Measurements from ENCODE around the gene LSR.
A peak's percentile ranks its signal among the peaks of the same experiment; 100 is the strongest.

The LSR gene

GRCh38 chr19:35265126-35265899, 16.5 kb downstream of the LSR start:
- Histone ChIP-seq H3K36me3 (ENCODE audit: control insufficient read depth in 2 of 2, insufficient read depth in 1 of 2, low read length in 2 of 2) (peaks cover 41 to 52% of the 10 kb centered on the region in 2 experiments), H3K27ac (ENCODE audit: extremely low read depth, low read depth, low read length) (peak overlapping the region; percentile 100), H3K4me3 (ENCODE audit: low read depth, low read length) (no peak overlapping the region), H3K4me1 (ENCODE audit: control insufficient read depth, insufficient read depth, low read length) (peaks cover 24% of the 10 kb centered on the region), H3K9me3 (ENCODE audit: control insufficient read depth, insufficient read depth, low read depth, low read length) (no peaks in the 10 kb centered on the region)
- POLR2A ChIA-PET, result interaction anchor here (0.6 to 5.2 kb wide), 10 partner anchors 10 to 497 kb away, joined by 3 to 35 read pairs (median 7); partner anchors contain the start of genes FXYD7 and LIN37
- CTCF ChIA-PET, result interaction anchor here (0.6 to 3.4 kb wide), 9 partner anchors 9 to 202 kb away, joined by 3 to 28 read pairs (median 3); partner anchors contain the start of genes FXYD7 and LGI4
- TF ChIP-seq ZNF132 (tag by site-specific recombination; IDR thresholded peaks at IDR 0.05; ENCODE audit: borderline replicate concordance) (no peak), ZNF175 (tag by site-specific recombination; IDR thresholded peaks at IDR 0.05) (no peak), ZFP3 (tag by site-specific recombination; IDR thresholded peaks at IDR 0.05; ENCODE audit: low read depth) (no peak), ZBTB10 (tag by site-specific recombination; IDR thresholded peaks at IDR 0.05) (no peak; the same call in 1 of the 2 replicates), ZNF785 (tag by site-specific recombination; IDR thresholded peaks at IDR 0.05) (no peak), GFI1B (tag by site-specific recombination; IDR thresholded peaks at IDR 0.05) (no peak), ZBTB48 (tag by site-specific recombination; IDR thresholded peaks at IDR 0.05) (no peak), OSR2 (tag by site-specific recombination; IDR thresholded peaks at IDR 0.05) (no peak), PRDM4 (tag by site-specific recombination; IDR thresholded peaks at IDR 0.05) (no peak), ZNF658 (tag by site-specific recombination; IDR thresholded peaks at IDR 0.05) (no peak), TRIM28 (IDR thresholded peaks at IDR 0.05; ENCODE audit: borderline replicate concordance, low read length) (no peak), ZNF585B (tag by site-specific recombination; IDR thresholded peaks at IDR 0.05) (no peak), OVOL3 (tag by site-specific recombination; IDR thresholded peaks at IDR 0.05) (no peak), SETDB1 (IDR thresholded peaks at IDR 0.05; ENCODE audit: insufficient read length, low read length) (no peak), ZFHX2 (tag by site-specific recombination; conservative IDR thresholded peaks at IDR 0.05) (peak; percentile 77), ZNF221 (tag by site-specific recombination; IDR thresholded peaks at IDR 0.05; ENCODE audit: borderline replicate concordance) (no peak), KLF16 (tag by site-specific recombination; IDR thresholded peaks at IDR 0.05) (no peak), ZXDB (tag by site-specific recombination; IDR thresholded peaks at IDR 0.05) (peak; percentile 36; the same call in 1 of the 2 replicates), ZNF18 (tag by site-specific recombination; IDR thresholded peaks at IDR 0.05) (no peak), ZNF473 (tag by site-specific recombination; IDR thresholded peaks at IDR 0.05) (no peak), SCRT1 (tag by site-specific recombination; IDR thresholded peaks at IDR 0.05; ENCODE audit: borderline replicate concordance) (no peak), ZNF214 (tag by site-specific recombination; IDR thresholded peaks at IDR 0.05; ENCODE audit: borderline replicate concordance) (no peak), KLF1 (tag by site-specific recombination; IDR thresholded peaks at IDR 0.05) (peak; percentile 39; the same call in 1 of the 2 replicates), ZBTB8A (tag by site-specific recombination; IDR thresholded peaks at IDR 0.05) (no peak), ZNF114 (tag by site-specific recombination; IDR thresholded peaks at IDR 0.05) (no peak), ZBTB1 (tag by site-specific recombination; IDR thresholded peaks at IDR 0.05) (no peak), TSHZ1 (tag by site-specific recombination; IDR thresholded peaks at IDR 0.05; ENCODE audit: borderline replicate concordance) (no peak)
